Measurements from ENCODE around the gene SSPN.

Gene SSPN

DNA sequence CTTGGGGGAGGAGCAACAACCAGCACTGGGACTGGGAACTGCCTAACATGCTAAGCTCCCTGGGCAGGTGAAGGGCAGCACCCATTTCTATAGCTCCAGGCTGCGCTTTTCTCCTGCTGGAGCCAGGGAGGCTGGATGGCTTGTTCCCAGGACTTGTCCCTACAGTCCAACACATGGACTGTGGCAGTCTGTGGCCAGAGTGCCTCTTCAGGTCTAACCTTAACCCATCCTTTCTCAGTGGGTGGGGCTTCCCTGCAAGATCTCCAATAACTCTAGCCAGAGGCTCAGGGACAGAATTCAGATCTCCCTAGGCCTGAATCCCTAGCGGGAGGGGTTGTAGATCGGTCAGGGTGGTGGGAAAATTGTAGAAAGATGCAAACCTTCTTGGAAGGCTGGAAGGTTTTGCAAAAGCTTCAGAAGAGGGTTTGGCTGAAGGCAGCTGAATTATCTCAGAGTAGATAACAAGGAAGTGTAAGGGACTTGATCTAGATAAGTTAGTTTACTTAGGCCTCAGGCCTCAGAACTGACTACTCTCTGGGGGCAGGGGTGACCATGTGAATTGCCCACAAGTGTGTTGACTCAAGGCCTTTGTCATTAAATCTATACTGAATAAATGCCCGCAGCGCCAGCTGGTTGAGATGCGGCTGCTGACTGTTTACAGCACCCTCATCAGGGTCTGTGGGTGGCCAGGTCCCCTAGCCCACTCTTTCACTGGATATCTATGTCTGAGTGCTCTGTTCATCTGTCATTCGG lies 60.7 kb downstream of the SSPN start:
- no peak for DNase-seq

DNA sequence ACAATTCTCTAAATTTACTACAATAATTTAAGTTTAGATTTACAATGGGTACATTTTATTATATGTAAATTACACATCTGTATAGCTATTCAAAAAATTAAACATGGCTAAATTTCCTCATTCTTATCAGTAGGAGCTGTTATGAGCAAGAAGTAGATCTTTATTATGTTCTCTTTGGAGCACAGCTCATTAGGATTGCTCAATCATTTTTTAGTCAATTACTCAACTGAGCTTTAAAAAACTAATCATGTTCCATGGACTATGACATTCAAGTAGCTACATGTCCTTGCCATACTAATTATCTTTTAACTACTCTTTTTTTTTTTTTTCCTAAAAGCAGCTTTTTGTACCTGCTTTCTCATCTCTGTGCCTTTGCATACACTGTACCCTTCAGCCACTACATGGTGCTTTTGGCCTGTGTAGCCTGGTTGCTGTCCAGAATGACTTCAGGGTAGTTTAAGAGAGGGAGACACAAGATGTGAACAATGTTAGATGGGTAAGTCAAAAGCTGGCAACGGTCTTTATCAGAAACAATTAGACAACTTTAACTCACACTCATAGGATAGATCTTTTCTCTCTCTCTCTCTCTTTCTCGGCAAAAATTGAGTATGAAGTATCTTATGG lies 69.0 kb downstream of the SSPN start:
- no peak for DNase-seq

DNA sequence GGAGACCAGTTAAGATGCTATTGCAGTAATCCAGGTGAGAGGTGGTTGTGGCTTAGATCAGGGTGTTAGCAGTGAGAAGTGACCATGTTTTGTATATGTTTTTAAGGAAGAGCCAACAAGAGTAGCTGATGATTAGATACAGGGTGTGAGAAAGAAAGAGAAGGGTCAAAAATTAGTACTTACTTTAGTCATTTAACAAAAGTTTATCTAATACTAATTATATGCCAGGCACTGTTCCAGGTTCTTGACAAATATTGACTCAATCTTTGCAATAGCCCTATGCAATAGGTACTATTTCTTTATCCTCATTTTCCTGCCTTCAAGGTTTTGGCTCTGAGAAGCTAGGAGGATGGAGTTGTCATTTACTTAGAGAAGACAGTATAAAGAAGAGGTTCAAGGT lies 70.2 kb downstream of the SSPN start:
- no peak for DNase-seq

DNA sequence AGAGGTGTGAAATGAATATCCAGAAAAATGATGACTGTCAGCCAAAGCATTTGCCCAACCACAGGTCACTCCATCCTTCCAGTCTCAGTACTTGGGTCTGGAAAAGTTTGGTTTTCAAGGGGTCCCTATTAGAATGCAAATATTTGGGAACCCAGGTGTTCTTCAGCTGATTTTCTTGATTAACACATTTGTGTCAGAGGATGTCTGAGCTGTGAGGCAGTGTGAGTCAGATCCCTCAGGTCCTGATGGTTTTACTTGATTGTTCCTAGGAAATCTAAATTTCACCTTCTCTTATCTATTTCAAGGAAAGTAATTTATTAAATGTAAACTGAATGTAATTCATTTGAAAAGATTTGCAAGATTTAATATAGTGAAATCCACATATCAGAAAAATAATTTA lies 71.5 kb downstream of the SSPN start:
- DNase-seq: no peak

DNA sequence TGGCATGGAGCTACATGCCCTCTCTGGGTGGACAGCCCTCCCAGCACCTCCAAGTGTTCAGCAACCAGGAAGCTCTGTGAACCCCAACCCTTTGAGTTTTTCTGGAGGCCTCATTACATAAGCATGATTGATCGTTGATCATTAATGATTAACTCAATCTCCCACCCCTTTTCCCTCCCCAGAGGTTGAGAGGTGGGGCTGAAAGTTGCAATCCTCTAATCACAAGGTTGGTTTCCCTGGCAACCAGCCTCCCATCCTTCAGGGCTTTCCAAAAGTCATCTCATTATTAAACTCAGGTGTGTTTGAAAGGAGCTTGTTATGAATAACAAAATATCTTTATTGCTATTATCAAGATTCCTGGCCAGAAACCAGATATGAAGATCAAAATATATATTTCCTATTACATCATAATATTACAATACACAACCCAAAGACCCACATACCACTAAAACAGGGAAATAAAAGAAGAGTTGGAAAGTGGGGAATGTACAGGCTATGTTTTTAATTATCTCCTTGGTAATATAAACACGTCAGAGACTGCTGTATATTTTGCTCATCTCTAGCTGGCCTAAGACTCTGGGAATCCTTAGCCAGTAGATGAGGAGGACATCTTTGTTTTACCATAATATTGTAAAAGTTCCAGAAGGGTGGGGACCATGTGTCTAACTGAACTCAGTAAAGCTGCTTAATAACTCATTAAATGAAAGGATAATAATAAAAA lies 73.6 kb downstream of the SSPN start:
- no peak for DNase-seq

DNA sequence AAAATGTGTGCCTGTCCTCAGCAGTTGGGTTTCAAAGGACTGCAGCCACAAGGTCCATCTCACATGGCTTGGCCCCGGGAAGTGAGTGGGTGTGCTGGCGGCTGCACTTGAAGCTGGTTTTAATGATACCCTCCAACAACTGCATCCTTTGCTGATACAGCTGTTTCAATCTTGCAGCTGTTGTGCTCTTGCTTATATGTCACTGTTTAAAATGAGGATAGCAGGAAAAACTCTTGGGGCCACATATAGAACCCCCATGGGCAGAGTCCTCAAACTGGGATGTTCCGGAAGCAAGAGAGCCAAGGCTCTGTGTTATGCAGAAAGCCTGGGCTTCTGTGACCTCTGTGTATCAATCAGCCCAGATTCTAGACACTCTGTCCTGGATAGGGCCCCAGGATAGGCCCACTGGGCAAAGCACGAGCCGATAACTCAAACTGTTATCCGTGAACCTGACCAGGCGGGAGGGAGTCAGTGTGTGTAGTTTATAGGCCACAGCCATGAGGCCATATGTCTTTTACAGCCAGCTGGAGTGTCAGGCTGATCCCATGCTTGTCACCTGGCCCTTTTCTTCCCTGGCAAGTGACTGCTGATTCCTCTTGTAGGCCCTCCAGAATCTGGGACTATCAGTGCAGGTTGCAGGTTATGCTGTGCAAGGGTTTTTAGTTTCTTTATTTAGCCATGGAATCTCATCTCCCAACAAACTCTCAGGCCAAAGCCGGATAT lies 74.3 kb downstream of the SSPN start:
- DNase-seq: no peak

DNA sequence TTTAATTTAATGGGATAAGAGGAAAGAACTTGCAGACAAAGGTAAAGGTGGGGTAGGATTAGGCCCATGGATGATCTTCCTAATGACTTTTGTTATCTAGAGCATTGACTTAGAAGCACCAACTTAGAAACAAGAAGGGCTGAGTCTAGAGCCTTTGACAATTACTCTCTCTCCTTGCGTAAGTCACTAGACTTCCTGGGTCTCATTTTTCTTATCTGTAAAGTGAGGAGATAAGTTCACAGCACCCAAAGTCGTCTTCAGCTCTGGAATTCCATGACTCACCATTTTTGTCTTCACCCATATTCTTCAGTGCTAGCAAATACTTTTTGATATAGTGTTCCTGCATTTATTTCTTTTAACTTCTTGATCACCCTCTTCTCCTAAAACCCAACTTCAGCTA lies 75.7 kb downstream of the SSPN start:
- DNase-seq: no peak

DNA sequence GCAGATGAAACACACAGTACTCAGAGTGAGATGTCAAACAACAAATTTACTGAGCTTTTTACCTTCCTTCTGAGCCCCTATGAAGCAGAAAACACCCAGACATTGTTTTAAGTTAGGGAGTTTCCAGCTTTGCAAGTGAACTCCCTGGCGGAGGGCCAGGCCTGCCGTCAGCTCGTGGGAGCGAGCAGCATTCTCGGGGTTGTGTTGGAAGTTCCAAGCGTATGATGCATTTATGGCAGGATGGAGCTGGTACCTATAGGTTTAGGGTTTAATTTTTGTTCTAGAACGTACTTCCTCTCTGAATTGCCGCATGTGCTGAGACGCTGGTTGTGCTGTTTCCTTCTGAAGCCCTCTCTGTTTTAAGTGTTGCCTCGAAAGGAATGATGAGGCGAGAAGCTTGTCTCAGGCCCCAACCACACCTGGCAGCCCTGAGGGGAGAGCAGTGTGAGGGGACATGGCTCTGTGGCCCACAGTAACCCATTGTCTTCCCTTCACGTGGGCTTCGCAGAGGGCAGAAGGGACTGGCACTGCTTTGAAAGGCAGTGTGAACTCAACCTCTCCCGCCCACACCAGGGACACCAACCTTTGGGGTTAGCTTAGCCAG lies 76.6 kb downstream of the SSPN start:
- DNase-seq: peak in 32 of 56 donors; percentile 6 to 74 (median 26)

DNA sequence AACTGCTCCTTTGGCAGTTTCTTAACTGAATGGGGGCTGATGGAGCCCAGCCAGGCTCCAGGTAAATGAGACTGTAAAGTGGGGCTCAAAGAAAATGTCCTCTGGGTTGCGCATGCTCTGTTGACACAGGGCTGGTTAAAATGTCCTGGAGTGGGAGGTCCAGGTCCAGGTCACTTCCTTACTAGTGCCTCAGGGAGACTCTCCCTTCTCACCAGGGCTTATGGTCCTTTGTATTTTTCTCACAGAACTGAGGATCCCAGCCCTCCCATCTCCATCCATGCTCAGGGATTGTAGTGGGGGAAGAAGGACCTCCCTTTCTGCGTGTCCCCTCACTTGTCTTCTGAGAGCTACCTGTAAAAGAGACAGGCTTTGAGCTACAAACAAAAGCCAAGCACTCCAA lies 77.5 kb downstream of the SSPN start:
- no peak for DNase-seq

DNA sequence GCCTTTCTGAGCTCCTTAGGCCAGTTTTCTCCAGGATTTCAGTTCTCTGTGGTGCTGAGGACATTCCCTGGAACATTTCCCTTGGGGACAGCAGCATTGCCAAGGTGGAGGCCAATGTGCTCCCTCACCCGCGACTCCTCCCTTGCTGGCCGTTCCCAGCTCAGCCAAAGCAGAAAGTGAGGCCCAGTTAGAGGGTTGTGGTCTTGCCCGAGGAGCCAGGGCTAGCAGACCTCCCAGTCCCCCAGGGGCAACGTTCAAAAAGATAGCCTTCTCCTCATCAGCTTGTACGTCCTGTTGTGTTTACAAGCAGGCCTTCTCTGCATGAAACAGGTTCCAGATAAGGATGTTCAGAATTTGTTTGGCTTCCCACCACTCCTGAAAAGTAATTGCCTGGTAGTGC lies 78.4 kb downstream of the SSPN start:
- peak in 11 of 56 donors; percentile 9 to 40 (median 26) for DNase-seq

DNA sequence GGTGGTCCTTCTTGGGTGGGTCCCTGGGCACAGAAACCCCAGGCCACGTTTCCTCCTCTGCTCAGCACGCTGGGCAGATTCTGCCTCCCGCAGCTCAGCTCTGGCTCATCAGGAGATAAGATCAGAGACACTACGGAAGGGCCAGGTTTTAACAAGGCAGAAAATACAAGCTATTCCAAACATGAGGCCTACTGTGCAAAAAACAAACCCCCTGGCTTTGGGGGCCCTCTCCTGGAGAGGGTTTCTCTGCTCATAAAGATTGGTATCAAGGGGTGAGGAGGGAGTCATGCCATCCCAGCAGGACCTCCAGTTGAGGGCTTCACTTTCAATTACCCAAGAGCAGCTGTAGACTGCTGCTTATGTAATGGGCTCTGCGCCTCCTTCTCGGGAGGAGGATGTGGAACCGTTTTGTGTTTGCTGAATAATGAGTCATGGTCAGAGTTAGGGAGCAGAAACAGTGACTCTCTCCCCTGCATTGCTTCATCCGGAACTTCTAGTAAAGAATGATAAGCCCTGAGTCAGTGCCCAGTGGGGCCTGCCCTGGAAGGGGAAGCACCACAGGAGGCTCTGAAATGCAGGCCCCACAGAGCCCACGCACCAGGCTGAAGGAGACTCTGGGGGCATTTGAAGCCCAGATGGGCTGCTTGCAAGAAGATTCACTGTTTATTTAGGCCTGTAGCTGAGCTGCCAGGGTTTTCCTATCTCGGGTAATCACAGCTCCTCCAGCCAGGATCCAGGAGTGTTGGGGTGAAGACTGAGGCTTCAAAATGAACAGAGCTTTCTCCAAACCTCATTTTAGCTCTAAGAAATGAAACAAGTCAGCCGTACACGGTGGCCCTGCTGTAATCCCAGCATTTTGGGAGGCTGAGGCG lies 79.3 kb downstream of the SSPN start:
- peak in 44 of 56 donors; percentile 21 to 79 (median 44) for DNase-seq

DNA sequence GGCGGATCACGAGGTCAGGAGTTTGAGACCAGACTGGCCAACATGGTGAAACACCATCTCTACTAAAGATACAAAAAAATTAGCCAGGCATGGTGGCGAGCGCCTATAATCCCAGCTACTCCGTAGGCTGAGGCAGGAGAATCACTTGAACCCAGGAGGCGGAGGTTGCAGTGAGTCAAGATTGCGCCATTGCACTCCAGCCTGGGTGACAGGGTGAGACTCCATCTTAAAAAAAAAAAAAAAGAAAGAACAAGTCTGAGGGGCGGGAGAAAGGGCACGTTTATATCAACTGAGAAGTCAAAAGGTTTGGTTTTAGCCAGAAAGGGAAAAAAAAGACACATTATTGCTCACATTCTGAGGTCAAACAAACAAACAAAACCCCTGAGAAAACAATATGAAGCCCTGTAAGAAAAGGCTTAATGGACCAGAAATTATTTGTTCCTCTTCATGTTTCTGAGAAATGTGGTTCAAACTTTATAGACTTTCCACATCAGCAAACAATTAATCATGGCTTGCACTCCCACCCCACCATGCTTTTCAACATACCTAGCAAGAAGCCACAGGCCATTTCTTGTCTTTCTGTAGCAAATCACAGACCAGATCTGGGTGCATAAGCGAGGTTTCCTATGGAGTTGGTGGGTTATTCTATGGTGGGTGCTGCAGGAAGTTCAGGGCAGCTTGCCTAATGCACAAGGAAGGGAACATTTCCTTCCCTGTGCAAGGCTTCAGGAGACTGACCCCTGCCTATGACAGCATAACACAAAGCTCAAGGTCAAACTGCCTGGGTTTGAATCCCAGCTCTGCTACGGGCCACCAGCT lies 80.1 kb downstream of the SSPN start:
- no peak for DNase-seq

DNA sequence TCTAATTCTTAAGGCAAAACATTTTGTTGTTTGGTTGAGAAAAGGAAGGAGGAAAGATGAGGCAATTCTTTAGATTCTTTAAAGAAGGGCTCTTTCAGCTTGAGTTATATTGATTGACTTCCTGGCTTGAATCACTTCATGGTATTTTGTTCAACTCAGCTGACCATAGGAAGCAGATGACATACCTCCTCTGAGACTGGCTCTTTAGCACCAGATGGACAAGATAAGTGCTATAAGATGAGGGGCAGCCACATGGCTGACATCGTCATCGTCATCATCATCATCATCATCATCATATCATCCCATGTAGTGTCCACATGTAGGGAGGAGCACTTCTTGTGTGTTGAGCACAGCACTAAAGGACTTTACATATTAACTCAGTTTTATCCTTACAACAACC lies 81.3 kb downstream of the SSPN start:
- DNase-seq: no peak

DNA sequence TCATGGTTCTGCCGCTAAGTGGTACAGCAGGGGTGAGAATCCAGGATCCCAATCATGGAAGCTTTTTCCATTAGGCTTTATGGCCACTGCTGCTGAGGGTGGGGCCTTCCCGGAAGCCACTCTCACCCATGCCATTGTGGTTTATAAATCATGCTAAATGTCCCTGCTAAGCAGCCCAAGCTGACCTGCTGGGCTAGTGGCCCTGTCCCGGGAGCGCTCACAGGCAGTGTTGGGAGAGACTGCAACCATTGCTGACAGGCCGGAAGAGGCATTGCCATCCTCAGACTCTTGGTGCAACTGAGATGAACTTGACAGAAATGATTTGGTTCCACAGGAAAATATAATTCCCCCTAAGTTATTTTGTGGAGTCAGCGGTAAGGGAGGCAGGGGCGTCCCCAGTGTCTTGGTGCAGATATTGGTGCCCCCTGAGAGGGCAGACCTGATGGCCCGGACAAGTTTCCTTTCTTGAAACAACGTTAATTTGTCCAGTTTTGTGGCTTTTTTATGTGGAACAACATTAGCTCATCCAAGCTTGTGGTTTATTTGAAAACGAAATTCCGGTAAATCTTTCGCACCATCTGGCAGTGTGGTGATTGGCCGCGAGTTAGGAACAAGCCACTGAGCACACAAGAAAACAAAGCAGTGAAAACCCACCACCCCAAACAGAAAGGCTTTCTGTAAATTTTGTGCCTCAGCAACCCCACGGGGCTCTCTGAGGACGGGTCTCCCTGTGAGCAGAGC lies 82.3 kb downstream of the SSPN start:
- no peak for DNase-seq

DNA sequence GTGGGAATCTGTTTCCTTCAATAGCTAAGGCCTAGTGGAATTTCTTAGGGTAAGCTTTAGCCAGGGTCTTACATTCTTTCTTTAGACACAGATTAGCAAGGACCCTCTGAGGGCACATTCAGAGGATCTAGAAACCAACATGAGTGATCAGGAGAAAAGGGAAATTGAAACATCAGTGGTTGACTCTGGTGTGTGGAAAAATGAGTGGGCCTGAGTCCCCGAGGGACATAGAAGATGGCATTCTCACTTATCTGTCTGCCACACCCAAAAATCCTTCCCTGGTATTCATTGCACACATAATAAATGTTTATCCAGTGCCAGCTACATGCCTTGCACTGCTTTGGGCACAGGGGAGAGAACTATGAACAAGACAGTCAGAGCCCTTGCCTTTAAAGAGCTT lies 82.9 kb downstream of the SSPN start:
- no peak for DNase-seq

DNA sequence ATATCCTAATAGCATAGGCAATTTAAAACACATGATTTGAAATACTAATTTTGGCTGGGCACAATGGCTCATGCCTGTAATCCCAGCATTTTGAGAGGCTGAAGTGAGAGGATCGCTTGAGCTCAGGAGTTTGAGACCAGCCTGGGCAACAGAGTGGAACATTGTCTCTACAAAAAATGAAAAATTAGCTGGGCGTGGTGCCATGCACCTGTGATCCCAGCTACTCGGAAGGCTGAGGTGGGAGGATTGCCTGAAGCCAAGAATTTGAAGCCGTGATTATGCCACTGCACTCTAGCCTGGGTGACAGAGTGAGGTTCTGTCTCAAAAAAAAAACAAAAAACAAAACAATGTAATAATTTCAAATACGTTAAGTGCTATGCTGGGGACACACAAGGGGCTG lies 83.3 kb downstream of the SSPN start:
- DNase-seq: no peak

DNA sequence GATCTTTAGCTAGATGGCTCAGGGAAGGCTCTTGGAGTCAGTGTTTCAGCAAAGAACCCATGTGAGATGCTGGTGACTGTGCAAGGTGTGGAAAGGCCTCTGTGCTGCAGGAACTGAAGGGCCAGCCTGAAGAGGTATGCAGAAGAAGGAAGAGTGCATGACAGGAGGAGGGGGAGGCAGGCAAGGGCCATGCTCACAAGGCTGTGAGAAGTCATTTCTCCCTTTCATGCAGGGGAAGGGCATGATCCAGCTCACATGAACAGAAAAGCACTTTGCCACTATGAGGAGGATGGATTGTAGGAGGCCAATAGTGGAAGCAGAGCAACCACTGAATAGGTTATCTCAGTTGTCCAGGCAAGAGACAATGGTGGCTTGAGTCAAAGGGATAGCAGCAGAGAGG lies 83.7 kb downstream of the SSPN start:
- no peak for DNase-seq

DNA sequence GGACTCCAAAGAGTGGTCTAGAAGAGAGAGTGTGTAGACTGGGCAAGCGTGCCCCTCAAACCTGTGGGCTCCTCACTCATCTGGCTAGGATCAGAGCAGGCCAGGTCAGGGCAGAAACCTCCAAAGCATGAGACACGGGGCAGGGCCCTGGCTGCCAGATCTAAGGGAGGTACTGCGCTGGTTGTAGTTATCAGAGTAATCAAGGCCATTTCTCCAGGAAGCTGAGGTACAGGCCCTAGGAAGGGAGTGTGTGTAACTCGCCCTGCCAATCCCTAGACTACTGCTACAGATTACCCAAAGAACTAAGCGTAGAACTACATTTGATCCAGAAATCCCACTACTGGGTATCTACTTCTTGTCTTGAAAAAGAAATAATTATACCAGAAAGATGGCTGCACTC lies 84.5 kb downstream of the SSPN start:
- no peak for DNase-seq

DNA sequence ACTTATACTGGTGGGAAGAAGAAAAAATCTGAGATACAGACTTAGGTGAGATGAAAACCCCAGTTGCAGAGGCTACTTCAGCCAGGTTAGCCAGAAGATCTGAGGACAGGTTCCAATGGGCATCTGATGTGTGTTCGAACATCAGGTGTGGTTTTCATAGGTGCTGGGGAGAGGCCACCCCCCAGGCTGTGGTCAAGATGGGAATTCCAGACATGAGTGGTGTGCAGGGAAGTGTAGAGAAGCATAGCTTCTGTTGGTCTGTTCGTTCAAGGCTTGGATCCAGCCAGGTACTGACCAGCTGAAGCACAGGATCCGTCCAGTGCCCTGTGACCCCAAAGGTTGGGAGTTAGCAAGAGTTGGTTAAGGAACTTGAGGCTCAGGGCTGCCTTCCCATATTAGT lies 85.5 kb downstream of the SSPN start:
- DNase-seq: no peak

Data from amygdala (tissue), 56 donors.